ENCODE results near the gene STK11.

The STK11 gene

DNA sequence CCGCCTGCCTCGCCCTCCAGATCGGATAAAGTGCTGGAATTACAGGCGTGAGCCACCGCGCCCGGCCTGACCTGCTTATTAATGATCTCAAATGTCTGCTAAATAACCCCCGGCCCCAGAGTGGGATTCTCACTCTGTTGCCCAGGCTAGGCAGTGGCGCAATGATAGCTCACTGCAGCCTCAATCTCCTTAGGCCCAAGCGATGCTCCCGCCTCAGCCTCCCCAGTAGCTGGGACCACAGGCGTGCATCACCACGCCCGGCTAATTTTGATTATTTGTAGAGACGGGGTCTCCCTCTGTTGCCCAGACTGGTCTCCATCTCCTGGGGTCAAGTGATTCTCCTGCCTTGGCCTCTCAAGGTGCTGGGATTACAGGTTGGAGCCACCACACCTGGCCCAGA lies 35.3 kb downstream of the STK11 start:
- Histone ChIP-seq H3K9ac (peak overlapping the region; percentile 65; the same call in 1 of the 2 replicates), H3K4me2 (peak overlapping the region; percentile 85), H2AFZ (ENCODE audit: low read depth) (peak overlapping the region; percentile 61), H3K79me2 (ENCODE audit: insufficient read depth, low read depth) (peaks cover 9% of the 10 kb centered on the region; the same call in 1 of the 2 replicates), H3K27me3 (ENCODE audit: insufficient read depth, low read depth) (peaks cover 19% of the 10 kb centered on the region), H3K36me3 (ENCODE audit: insufficient read depth) (no peaks in the 10 kb centered on the region), H3K4me3 (IDR thresholded peaks at IDR 0.05; ENCODE audit: insufficient read depth, low read depth, low read length) (no peak overlapping the region), H3K4me1 (ENCODE audit: low read depth, poor library complexity, severe bottlenecking) (peaks cover 33% of the 10 kb centered on the region), H4K20me1 (ENCODE audit: insufficient read depth) (no peaks in the 10 kb centered on the region), H3K27ac (no peak overlapping the region)
- no peak for TF ChIP-seq CTCF (conservative IDR thresholded peaks at IDR 0.05; ENCODE audit: low read depth, low read length)

- H3K9ac ChIP-seq: peak within 1 kb of the TSS; percentile 65
- peaks cover 33% of the 10 kb centered on the region for H3K4me1 ChIP-seq (ENCODE audit: low read depth, poor library complexity, severe bottlenecking)
- H3K36me3 ChIP-seq (ENCODE audit: insufficient read depth): no peaks in the 10 kb centered on the region
- peaks cover 15% of the 10 kb centered on the region for H3K27me3 ChIP-seq (ENCODE audit: insufficient read depth, low read depth)
- H3K4me2 ChIP-seq: peak within 1 kb of the TSS; percentile 85
- TF ChIP-seq CTCF (conservative IDR thresholded peaks at IDR 0.05; ENCODE audit: low read depth, low read length): no peak
- H3K4me3 ChIP-seq (IDR thresholded peaks at IDR 0.05; ENCODE audit: insufficient read depth, low read depth, low read length): no peak within 1 kb of the TSS
- no peaks in the 10 kb centered on the region for H4K20me1 ChIP-seq (ENCODE audit: insufficient read depth)
- H2AFZ ChIP-seq (ENCODE audit: low read depth): peak within 1 kb of the TSS; percentile 61
- H3K27ac ChIP-seq: peak within 1 kb of the TSS; percentile 36; the same call in 1 of the 2 replicates
- peaks cover 9% of the 10 kb centered on the region; the same call in 1 of the 2 replicates for H3K79me2 ChIP-seq (ENCODE audit: insufficient read depth, low read depth)
Measured at GRCh38 chr19:1241417-1242095, 36.0 kb downstream of the STK11 start, which contains the start of gene ATP5F1D. ATP5F1D (plus strand) TSS chr19:1241751; CDS start chr19:1241851, 100 bp downstream.

DNA sequence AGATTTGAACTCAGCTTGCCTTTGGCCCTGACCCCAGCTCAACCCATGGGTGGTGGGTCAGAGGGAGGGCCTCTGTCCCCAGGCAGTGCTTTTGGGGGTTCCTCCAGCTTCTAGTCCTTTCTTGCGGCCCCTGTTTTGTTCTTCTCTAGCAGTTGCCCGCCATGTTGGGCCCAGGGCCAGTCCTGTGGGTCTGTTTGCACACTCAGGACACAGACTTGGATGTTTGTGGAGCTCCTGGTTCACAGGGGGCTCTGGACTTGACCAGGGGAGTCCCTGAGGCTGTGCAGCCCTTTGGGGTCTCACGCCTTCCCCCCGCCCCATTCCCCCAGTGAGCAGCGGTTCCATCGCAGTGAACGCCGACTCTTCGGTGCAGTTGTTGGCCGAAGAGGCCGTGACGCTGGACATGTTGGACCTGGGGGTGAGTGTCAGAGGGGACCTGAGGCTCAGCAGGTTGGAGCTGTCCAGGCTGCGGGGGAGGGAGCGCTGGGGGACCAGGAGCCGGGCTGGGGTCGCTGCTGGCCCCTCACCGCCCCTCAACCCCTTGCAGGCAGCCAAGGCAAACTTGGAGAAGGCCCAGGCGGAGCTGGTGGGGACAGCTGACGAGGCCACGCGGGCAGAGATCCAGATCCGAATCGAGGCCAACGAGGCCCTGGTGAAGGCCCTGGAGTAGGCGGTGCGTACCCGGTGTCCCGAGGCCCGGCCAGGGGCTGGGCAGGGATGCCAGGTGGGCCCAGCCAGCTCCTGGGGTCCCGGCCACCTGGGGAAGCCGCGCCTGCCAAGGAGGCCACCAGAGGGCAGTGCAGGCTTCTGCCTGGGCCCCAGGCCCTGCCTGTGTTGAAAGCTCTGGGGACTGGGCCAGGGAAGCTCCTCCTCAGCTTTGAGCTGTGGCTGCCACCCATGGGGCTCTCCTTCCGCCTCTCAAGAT lies 38.5 kb downstream of the STK11 start:
- no peak overlapping the region for H3K27ac ChIP-seq
- peak; percentile 81 for TF ChIP-seq CTCF (conservative IDR thresholded peaks at IDR 0.05; ENCODE audit: low read depth, low read length)
- peaks cover 4% of the 10 kb centered on the region; the same call in 1 of the 2 replicates for H3K27me3 ChIP-seq (ENCODE audit: insufficient read depth, low read depth)
- H4K20me1 ChIP-seq (ENCODE audit: insufficient read depth): no peaks in the 10 kb centered on the region
- peaks cover 9% of the 10 kb centered on the region; the same call in 1 of the 2 replicates for H3K79me2 ChIP-seq (ENCODE audit: insufficient read depth, low read depth)
- H3K4me3 ChIP-seq (IDR thresholded peaks at IDR 0.05; ENCODE audit: insufficient read depth, low read depth, low read length): no peak overlapping the region
- no peak overlapping the region for H3K9ac ChIP-seq
- H3K4me2 ChIP-seq: 0 out of 2 replicates have a peak overlapping the region, but pooled peaks have one; percentile 21
- no peaks in the 10 kb centered on the region for H3K36me3 ChIP-seq (ENCODE audit: insufficient read depth)
- H2AFZ ChIP-seq (ENCODE audit: low read depth): no peak overlapping the region
- H3K4me1 ChIP-seq (ENCODE audit: low read depth, poor library complexity, severe bottlenecking): peaks cover 39% of the 10 kb centered on the region

DNA sequence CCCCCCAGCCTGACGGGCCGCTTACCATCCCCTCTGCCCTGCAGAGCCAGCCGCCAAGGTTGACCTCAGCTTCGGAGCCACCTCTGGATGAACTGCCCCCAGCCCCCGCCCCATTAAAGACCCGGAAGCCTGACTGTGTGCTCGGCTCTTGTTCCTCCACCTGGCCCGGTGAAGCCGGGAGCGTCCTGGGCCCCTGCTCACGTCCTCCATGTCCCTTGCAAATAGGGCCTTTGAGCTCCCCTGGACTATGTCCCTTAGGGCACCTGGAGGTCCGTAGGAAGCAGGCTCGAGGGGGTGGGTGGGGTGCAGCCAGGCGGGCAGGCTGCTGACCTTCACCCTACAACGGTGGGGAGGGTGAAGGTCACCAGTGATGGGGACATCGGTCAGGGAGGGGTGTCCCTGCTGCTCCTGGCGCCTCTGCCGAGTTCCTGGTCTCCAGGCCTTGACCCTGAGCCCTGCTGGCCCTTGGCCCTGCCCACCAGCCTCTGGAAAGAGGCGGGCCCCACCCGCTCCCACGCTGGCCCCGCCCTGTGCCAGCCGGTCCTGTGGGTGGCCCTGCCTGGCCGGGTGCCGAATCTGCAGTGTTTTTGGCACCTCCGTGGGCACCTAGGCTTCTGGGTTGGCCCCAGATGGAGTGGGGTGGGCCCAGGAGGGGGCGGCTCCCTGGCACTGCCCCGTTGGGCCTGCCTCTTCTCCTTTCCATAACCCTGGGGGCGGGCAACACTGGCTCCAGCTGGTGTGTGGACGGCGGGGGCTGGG lies 39.3 kb downstream of the STK11 start:
- H4K20me1 ChIP-seq (ENCODE audit: insufficient read depth): no peaks in the 10 kb centered on the region
- H3K27me3 ChIP-seq (ENCODE audit: insufficient read depth, low read depth): no peaks in the 10 kb centered on the region
- H3K9ac ChIP-seq: no peak overlapping the region
- H3K36me3 ChIP-seq (ENCODE audit: insufficient read depth): no peaks in the 10 kb centered on the region
- H2AFZ ChIP-seq (ENCODE audit: low read depth): no peak overlapping the region
- 0 out of 2 replicates have a peak overlapping the region, but pooled peaks have one; percentile 1 for H3K4me2 ChIP-seq
- H3K4me1 ChIP-seq (ENCODE audit: low read depth, poor library complexity, severe bottlenecking): peaks cover 38% of the 10 kb centered on the region
- H3K4me3 ChIP-seq (IDR thresholded peaks at IDR 0.05; ENCODE audit: insufficient read depth, low read depth, low read length): no peak overlapping the region
- H3K27ac ChIP-seq: no peak overlapping the region
- peaks cover 9% of the 10 kb centered on the region; the same call in 1 of the 2 replicates for H3K79me2 ChIP-seq (ENCODE audit: insufficient read depth, low read depth)
- TF ChIP-seq CTCF (conservative IDR thresholded peaks at IDR 0.05; ENCODE audit: low read depth, low read length): no peak
